ENCODE data around the gene SLIT3.
"Not testable (repeated sequence)": the region's sequence is repeated elsewhere in the genome, so short reads cannot be mapped to it uniquely, and the experiment has no call there.

SLIT3 gene

GRCh38 chr5:169142264-169142970, 158.5 kb downstream of the SLIT3 start:
- Histone ChIP-seq H3K9ac (no peak overlapping the region), H3K9me3 (ENCODE audit: control insufficient read depth, low read length) (no peaks in the 10 kb centered on the region), H3K27ac (peak overlapping the region; percentile 51), H3K27me3 (ENCODE audit: control insufficient read depth, insufficient read depth, low read length) (no peaks in the 10 kb centered on the region), H3K79me2 (peaks cover 49% of the 10 kb centered on the region), H3K4me1 (peaks cover 36% of the 10 kb centered on the region), H3K36me3 (ENCODE audit: control insufficient read depth, insufficient read depth, low read length) (no peaks in the 10 kb centered on the region), H3K4me2 (ENCODE audit: low read length) (peak overlapping the region; percentile 2), H2AFZ (no peak overlapping the region), H3K4me3 (ENCODE audit: low read depth, low read length) (no peak overlapping the region)
- no peak for TF ChIP-seq CTCF (IDR thresholded peaks at IDR 0.05)

GRCh38 chr5:169140215-169140614, 160.7 kb downstream of the SLIT3 start:
- peaks cover 36% of the 10 kb centered on the region for H3K79me2 ChIP-seq
- not testable (repeated sequence) for H3K27me3 ChIP-seq (ENCODE audit: control insufficient read depth, insufficient read depth, low read length); H3K4me2 ChIP-seq (ENCODE audit: low read length); H2AFZ ChIP-seq; H3K9me3 ChIP-seq (ENCODE audit: control insufficient read depth, low read length); H3K9ac ChIP-seq; H3K36me3 ChIP-seq (ENCODE audit: control insufficient read depth, insufficient read depth, low read length); H3K4me3 ChIP-seq (ENCODE audit: low read depth, low read length); H3K27ac ChIP-seq
- H3K4me1 ChIP-seq: peaks cover 31% of the 10 kb centered on the region

GRCh38 chr5:169139480-169140050, 161.4 kb downstream of the SLIT3 start:
- Histone ChIP-seq H3K27me3 (ENCODE audit: control insufficient read depth, insufficient read depth, low read length) (no peaks in the 10 kb centered on the region), H3K79me2 (peaks cover 32% of the 10 kb centered on the region), H2AFZ (no peak overlapping the region), H3K4me2 (ENCODE audit: low read length) (no peak overlapping the region), H3K36me3 (ENCODE audit: control insufficient read depth, insufficient read depth, low read length) (no peaks in the 10 kb centered on the region), H3K4me1 (peaks cover 31% of the 10 kb centered on the region), H3K9ac (no peak overlapping the region), H3K4me3 (ENCODE audit: low read depth, low read length) (no peak overlapping the region), H3K9me3 (ENCODE audit: control insufficient read depth, low read length) (no peaks in the 10 kb centered on the region), H3K27ac (no peak overlapping the region)
- TF ChIP-seq CTCF (IDR thresholded peaks at IDR 0.05): no peak

- H3K36me3 ChIP-seq (ENCODE audit: control insufficient read depth, insufficient read depth, low read length): no peaks in the 10 kb centered on the region
- no peak overlapping the region for H3K4me2 ChIP-seq (ENCODE audit: low read length)
- H3K9me3 ChIP-seq (ENCODE audit: control insufficient read depth, low read length): no peaks in the 10 kb centered on the region
- no peak for TF ChIP-seq CTCF (IDR thresholded peaks at IDR 0.05)
- H3K27ac ChIP-seq: no peak overlapping the region
- peaks cover 28% of the 10 kb centered on the region for H3K4me1 ChIP-seq
- H3K79me2 ChIP-seq: peaks cover 12% of the 10 kb centered on the region
- no peak overlapping the region for H2AFZ ChIP-seq
- H3K4me3 ChIP-seq (ENCODE audit: low read depth, low read length): no peak overlapping the region
- no peak overlapping the region for H3K9ac ChIP-seq
- H3K27me3 ChIP-seq (ENCODE audit: control insufficient read depth, insufficient read depth, low read length): no peaks in the 10 kb centered on the region
Observed at GRCh38 chr5:169133531-169133930, 167.4 kb downstream of the SLIT3 start.

GRCh38 chr5:169132302-169132660, 168.7 kb downstream of the SLIT3 start:
- H3K27me3 ChIP-seq (ENCODE audit: control insufficient read depth, insufficient read depth, low read length): no peaks in the 10 kb centered on the region
- no peaks in the 10 kb centered on the region for H3K9me3 ChIP-seq (ENCODE audit: control insufficient read depth, low read length)
- no peaks in the 10 kb centered on the region for H3K36me3 ChIP-seq (ENCODE audit: control insufficient read depth, insufficient read depth, low read length)
- no peaks in the 10 kb centered on the region for H3K79me2 ChIP-seq
- H3K9ac ChIP-seq: no peak overlapping the region
- H3K4me2 ChIP-seq (ENCODE audit: low read length): peak overlapping the region; percentile 17
- TF ChIP-seq CTCF (IDR thresholded peaks at IDR 0.05): no peak
- H3K4me3 ChIP-seq (ENCODE audit: low read depth, low read length): peak overlapping the region; percentile 7
- peak overlapping the region; percentile 54 for H3K27ac ChIP-seq
- no peak overlapping the region for H2AFZ ChIP-seq
- H3K4me1 ChIP-seq: peaks cover 25% of the 10 kb centered on the region
